ENCODE results near the gene TRIM44. TPM values are rescaled to one million over a fixed set of nuclear protein-coding genes. Genes with fewer than 3 reads are reported as not detected.
"Not testable (repeated sequence)": the region's sequence is repeated elsewhere in the genome, so short reads cannot be mapped to it uniquely, and the experiment has no call there.

The TRIM44 gene
- total RNA-seq, 4 donors from 2014 or later = 27.3 to 83.4 (median 61.4) TPM

DNA sequence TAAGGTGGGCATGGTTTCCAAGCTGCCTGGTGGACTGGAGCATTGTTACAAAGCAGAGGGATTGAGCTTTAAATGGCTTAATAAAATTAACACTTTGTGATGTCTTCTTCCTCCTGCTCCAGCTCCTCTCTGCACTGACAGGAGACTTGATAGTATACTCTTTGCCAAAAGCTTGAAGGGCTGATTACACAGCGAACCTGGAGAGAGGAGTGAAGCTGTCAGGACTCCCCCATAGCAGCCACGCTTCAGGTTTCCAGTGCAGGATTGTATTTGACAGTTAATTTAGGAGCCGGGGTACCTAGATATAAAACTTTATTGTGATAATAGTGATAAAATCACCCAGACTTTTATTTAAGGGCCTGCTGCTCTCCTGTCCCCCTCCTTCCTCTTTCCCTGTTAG, 50.0 kb downstream of the TRIM44 start:
- no peak overlapping the region for H3K4me3 ChIP-seq
- H3K9me3 ChIP-seq = no peaks in the 10 kb centered on the region
- no peaks in the 10 kb centered on the region for H3K27me3 ChIP-seq
- H3K4me1 ChIP-seq = no peaks in the 10 kb centered on the region
- no peak overlapping the region for H3K27ac ChIP-seq
- H3K36me3 ChIP-seq = no peaks in the 10 kb centered on the region
- no peak for TF ChIP-seq POLR2A (IDR thresholded peaks at IDR 0.05)
- TF ChIP-seq, protein P1, sequence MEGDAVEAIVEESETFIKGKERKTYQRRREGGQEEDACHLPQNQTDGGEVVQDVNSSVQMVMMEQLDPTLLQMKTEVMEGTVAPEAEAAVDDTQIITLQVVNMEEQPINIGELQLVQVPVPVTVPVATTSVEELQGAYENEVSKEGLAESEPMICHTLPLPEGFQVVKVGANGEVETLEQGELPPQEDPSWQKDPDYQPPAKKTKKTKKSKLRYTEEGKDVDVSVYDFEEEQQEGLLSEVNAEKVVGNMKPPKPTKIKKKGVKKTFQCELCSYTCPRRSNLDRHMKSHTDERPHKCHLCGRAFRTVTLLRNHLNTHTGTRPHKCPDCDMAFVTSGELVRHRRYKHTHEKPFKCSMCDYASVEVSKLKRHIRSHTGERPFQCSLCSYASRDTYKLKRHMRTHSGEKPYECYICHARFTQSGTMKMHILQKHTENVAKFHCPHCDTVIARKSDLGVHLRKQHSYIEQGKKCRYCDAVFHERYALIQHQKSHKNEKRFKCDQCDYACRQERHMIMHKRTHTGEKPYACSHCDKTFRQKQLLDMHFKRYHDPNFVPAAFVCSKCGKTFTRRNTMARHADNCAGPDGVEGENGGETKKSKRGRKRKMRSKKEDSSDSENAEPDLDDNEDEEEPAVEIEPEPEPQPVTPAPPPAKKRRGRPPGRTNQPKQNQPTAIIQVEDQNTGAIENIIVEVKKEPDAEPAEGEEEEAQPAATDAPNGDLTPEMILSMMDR (IDR thresholded peaks at IDR 0.05) = no peak
- DNase-seq = no peak

DNA sequence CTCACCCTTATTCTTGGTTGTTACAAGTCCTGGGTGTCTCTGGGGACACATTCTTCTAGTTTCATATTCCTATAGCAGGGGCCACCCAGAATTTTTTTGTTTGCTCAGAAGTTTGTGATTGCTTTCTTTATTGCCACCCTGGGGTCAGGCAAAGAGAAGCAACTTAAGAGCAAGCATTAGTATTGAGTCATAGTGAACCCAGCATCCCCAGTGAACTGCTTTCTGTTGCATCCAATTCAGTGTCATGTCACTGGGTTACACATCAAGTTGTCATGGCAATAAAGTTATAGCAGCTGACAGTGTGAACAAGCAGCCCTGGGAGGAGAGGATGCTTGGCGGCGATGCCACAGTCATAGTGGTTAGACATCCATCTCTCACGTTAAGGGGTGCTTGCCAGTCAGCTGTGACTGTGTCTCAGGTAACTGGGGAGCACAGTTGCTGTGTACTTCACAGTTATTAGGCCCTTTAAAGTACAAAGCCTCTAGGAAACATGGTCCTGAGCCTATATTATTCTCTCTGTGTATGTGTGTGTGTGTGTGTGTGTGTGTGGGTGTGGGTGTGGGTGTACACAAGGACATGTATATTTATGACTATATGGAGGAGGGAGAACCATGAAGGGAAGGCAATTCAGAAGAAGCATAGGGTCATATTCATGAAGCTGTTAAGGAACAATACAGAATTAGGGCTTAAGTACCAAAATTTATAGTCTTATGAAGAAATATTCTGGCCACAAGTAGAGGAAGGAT, 52.5 kb downstream of the TRIM44 start:
- no peak overlapping the region for H3K27ac ChIP-seq
- no peaks in the 10 kb centered on the region for H3K4me1 ChIP-seq
- no peaks in the 10 kb centered on the region for H3K9me3 ChIP-seq
- no peaks in the 10 kb centered on the region for H3K36me3 ChIP-seq
- no peak for DNase-seq
- TF ChIP-seq, protein P1 (IDR thresholded peaks at IDR 0.05) = no peak
- no peak for TF ChIP-seq POLR2A (IDR thresholded peaks at IDR 0.05)
- H3K4me3 ChIP-seq = no peak overlapping the region
- no peaks in the 10 kb centered on the region for H3K27me3 ChIP-seq

DNA sequence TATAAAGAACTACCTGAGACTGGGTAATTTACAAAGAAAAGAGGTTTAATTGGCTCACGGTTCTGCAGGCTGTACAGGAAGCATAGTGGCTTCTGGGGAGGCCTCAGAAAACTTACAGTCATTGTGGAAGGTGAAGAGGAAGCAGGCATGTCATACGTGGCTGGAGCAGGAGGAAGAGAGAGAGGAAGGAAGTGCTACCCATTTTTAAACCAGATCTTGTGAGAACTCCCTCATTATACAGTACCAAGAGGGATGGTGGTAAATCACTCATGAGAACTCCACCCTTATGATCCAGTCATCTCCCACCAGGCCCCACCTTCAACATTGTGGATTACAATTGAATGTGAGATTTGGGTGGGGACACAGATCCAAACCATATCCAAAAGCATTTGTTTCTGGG, 53.1 kb downstream of the TRIM44 start:
- H3K4me1 ChIP-seq, H3K27me3 ChIP-seq, H3K27ac ChIP-seq, H3K36me3 ChIP-seq, H3K4me3 ChIP-seq, DNase-seq, H3K9me3 ChIP-seq: not testable (repeated sequence)

DNA sequence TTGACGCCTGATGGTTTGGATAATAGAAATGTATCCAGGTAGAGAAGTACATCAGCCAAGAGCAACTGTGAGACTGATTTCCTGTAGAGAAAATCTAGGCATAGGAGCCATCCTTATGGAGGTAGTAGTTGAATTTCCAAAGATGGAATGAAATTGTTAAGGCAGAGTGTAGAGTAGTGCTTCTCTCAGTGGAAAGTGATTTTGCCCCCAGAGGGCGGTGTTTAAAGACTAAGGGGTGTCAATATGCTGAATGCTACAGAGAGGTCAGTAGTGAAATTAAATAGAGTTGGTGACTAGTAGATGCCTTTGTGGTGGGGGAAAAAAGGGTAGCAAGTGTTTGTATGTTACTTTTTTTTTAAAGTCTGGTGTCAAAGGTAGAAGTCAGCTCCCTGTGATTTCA, 54.5 kb downstream of the TRIM44 start:
- no peak overlapping the region for H3K4me3 ChIP-seq
- no peaks in the 10 kb centered on the region for H3K4me1 ChIP-seq
- TF ChIP-seq, protein P1 (IDR thresholded peaks at IDR 0.05) = no peak
- TF ChIP-seq POLR2A (IDR thresholded peaks at IDR 0.05) = no peak
- H3K36me3 ChIP-seq = no peaks in the 10 kb centered on the region
- no peaks in the 10 kb centered on the region for H3K27me3 ChIP-seq
- no peaks in the 10 kb centered on the region for H3K9me3 ChIP-seq
- no peak overlapping the region for H3K27ac ChIP-seq
- no peak for DNase-seq

DNA sequence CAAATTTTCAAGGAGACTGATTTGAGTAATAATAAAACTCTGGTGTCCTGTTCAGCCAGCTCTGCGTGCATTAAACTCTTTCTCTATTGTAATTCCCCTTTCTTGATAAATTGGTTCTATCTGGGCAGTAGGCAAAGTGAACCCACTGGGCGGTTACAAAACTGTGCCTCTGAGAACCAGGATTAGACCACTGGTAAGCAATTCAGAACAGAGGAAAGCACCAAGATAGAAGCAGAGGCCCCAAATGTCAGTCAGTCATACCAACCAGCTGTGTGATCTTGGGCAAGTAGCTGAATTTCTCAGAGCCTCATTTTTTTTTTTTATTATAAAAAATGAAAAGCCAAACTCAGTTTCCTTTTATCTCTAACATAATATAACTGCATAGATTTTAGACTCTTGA, 54.9 kb downstream of the TRIM44 start:
- Histone ChIP-seq H3K36me3 (no peaks in the 10 kb centered on the region), H3K27ac (no peak overlapping the region), H3K27me3 (no peaks in the 10 kb centered on the region), H3K9me3 (no peaks in the 10 kb centered on the region), H3K4me1 (no peaks in the 10 kb centered on the region), H3K4me3 (no peak overlapping the region)
- TF ChIP-seq, protein P1 (IDR thresholded peaks at IDR 0.05) = no peak
- no peak for TF ChIP-seq POLR2A (IDR thresholded peaks at IDR 0.05)
- no peak for DNase-seq

DNA sequence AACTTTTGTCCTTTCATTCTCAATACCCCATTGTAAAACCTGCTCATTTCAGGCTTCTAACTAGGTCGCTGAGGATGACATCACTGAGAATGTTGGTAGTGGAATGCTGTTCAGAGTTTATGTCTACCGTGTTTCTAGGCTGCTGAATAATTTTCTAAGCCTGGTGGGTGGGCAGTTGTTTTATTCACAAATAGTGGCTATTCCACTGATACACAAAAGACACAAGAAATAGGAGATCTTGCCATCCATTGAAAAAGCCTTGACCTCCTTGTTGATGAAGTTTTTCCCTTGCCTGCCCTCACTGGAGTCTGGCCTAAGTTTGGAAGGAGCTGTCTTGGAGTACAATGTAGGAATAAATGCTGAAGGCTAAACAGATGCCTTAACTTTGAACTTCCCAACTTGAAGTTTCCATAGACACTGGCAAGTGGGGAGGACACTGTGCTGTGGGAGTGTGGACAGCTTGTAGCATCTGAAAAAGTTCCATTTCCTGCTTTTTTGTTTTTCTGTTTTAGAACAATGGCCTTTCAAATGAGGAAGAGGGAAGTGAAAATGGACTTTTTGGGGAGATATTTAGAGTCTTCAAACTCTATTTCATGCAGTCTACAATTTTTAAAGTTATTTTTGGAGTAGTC, 59.2 kb downstream of the TRIM44 start:
- TF ChIP-seq, protein P1 (IDR thresholded peaks at IDR 0.05) = no peak
- no peak for TF ChIP-seq POLR2A (IDR thresholded peaks at IDR 0.05)
- Histone ChIP-seq H3K4me1 (no peaks in the 10 kb centered on the region), H3K27me3 (no peaks in the 10 kb centered on the region), H3K36me3 (peaks cover 0 to 8% (median 0%) of the 10 kb centered on the region in 3 donors), H3K4me3 (no peak overlapping the region), H3K9me3 (no peaks in the 10 kb centered on the region), H3K27ac (peak overlapping the region in 1 of 4 donors; percentile 40)
- no peak for DNase-seq
